Measurements from ENCODE around the gene SLC22A1.

DNA sequence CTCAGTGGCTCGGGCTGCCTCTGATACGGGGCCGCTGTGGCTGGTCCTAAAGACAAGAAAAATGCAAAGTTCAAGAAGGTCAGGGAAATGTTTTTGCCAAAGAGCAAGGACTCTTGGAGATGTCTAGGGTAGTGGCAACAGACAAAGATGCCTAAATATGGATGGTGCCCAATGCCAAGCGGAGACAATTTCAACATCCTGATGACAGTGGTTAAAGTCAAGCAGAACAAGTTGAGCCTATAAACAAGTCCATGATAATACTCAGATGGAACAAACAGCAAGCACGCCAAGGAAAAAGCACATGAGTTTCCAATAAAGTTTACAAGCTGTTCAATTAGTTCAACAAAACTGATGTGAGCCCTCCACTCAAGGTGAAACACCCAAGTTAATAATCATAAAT is 51.1 kb downstream of the SLC22A1 start:
- TF ChIP-seq TAF1 (conservative IDR thresholded peaks at IDR 0.05) (no peak), ATF3 (IDR thresholded peaks at IDR 0.05) (no peak), EGR1 (IDR thresholded peaks at IDR 0.05; ENCODE audit: low read depth in 2 of 2) (no peak), GABPA (IDR thresholded peaks at IDR 0.05 in 1 of 2, conservative IDR thresholded peaks at IDR 0.05 in 1 of 2) (no peak)
- TF ChIP-seq, protein P1, sequence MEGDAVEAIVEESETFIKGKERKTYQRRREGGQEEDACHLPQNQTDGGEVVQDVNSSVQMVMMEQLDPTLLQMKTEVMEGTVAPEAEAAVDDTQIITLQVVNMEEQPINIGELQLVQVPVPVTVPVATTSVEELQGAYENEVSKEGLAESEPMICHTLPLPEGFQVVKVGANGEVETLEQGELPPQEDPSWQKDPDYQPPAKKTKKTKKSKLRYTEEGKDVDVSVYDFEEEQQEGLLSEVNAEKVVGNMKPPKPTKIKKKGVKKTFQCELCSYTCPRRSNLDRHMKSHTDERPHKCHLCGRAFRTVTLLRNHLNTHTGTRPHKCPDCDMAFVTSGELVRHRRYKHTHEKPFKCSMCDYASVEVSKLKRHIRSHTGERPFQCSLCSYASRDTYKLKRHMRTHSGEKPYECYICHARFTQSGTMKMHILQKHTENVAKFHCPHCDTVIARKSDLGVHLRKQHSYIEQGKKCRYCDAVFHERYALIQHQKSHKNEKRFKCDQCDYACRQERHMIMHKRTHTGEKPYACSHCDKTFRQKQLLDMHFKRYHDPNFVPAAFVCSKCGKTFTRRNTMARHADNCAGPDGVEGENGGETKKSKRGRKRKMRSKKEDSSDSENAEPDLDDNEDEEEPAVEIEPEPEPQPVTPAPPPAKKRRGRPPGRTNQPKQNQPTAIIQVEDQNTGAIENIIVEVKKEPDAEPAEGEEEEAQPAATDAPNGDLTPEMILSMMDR (IDR thresholded peaks at IDR 0.05; ENCODE audit: low read depth, low read length, missing input control) = no peak
